Osteocyte (in vitro differentiated cells): ENCODE measurements around the gene LEMD1. TPM values are rescaled to one million over a fixed set of nuclear protein-coding genes. Genes with fewer than 3 reads are reported as not detected.

Source experiments
- DNase-seq: peaks from one replicate; pipeline ENCODE4 v3.0.0; 2021; ENCODE audit warnings: mixed read lengths; ENCODE audit not compliant: unreplicated experiment; ENCODE audit errors: extremely low spot score
- H3K27ac Mint-ChIP-seq: one replicate; pipeline ENCODE4 v1.8.0; 2021; ENCODE audit warnings: mild to moderate bottlenecking, mixed read lengths; ENCODE audit not compliant: unreplicated experiment
- H3K27me3 Mint-ChIP-seq: one replicate; pipeline ENCODE4 v1.8.0; 2021; ENCODE audit warnings: mixed read lengths; ENCODE audit not compliant: unreplicated experiment
- H3K36me3 Mint-ChIP-seq: one replicate; pipeline ENCODE4 v1.8.0; 2021; ENCODE audit warnings: mixed read lengths; ENCODE audit not compliant: unreplicated experiment
- H3K4me1 Mint-ChIP-seq: one replicate; pipeline ENCODE4 v1.8.0; 2021; ENCODE audit warnings: mixed read lengths; ENCODE audit not compliant: unreplicated experiment
- H3K4me3 Mint-ChIP-seq: one replicate; pipeline ENCODE4 v1.8.0; 2021; ENCODE audit warnings: mild to moderate bottlenecking, moderate library complexity, mixed read lengths; ENCODE audit not compliant: unreplicated experiment
- H3K9me3 Mint-ChIP-seq: one replicate; pipeline ENCODE4 v1.8.0; 2021; ENCODE audit warnings: mixed read lengths; ENCODE audit not compliant: unreplicated experiment
- CTCF ChIP-seq: fragments of 200-600 bp; sonication (generic); IDR thresholded peaks from 2 replicates; pipeline ENCODE4 v1.5.0; 2021; ENCODE audit warnings: antibody characterized with exemption, mild to moderate bottlenecking, moderate library complexity
- total RNA-seq: library from RNA; stranded (reverse); gene quantifications from 2 replicates; pipeline ENCODE4 v1.2.1, GENCODE V29; 2021

Gene LEMD1
- total RNA-seq, 1 donor from 2014 or later = not detected

- Mint-ChIP-seq H3K4me3 (no peak overlapping the region), H3K9me3 (no peaks in the 10 kb centered on the region), H3K36me3 (no peaks in the 10 kb centered on the region), H3K27ac (no peak overlapping the region), H3K4me1 (peaks cover 2% of the 10 kb centered on the region), H3K27me3 (peaks cover 52% of the 10 kb centered on the region)
- TF ChIP-seq CTCF = no peak
- no peak for DNase-seq
Measured at GRCh38 chr1:205446828-205447227, 25.0 kb upstream of the LEMD1 start.

GRCh38 chr1:205445646-205445935 lies 23.7 kb upstream of the LEMD1 start:
- peaks cover 6% of the 10 kb centered on the region for H3K4me1 Mint-ChIP-seq
- no peaks in the 10 kb centered on the region for H3K36me3 Mint-ChIP-seq
- DNase-seq = no peak
- no peak overlapping the region for H3K27ac Mint-ChIP-seq
- no peak overlapping the region for H3K4me3 Mint-ChIP-seq
- peaks cover 52% of the 10 kb centered on the region for H3K27me3 Mint-ChIP-seq
- no peaks in the 10 kb centered on the region for H3K9me3 Mint-ChIP-seq
- no peak for TF ChIP-seq CTCF

- peaks cover 52% of the 10 kb centered on the region for H3K27me3 Mint-ChIP-seq
- H3K9me3 Mint-ChIP-seq = no peaks in the 10 kb centered on the region
- H3K36me3 Mint-ChIP-seq = no peaks in the 10 kb centered on the region
- no peak for TF ChIP-seq CTCF
- peaks cover 7% of the 10 kb centered on the region for H3K4me1 Mint-ChIP-seq
- no peak overlapping the region for H3K4me3 Mint-ChIP-seq
- no peak overlapping the region for H3K27ac Mint-ChIP-seq
- no peak for DNase-seq
Measured at GRCh38 chr1:205444931-205445645, 23.2 kb upstream of the LEMD1 start.

- peaks cover 52% of the 10 kb centered on the region for H3K27me3 Mint-ChIP-seq
- no peaks in the 10 kb centered on the region for H3K9me3 Mint-ChIP-seq
- no peak overlapping the region for H3K27ac Mint-ChIP-seq
- H3K4me3 Mint-ChIP-seq = no peak overlapping the region
- peaks cover 7% of the 10 kb centered on the region for H3K4me1 Mint-ChIP-seq
- no peaks in the 10 kb centered on the region for H3K36me3 Mint-ChIP-seq
- no peak for DNase-seq
- TF ChIP-seq CTCF = no peak
Measured at GRCh38 chr1:205444300-205444930, 22.6 kb upstream of the LEMD1 start.

- no peak overlapping the region for H3K27ac Mint-ChIP-seq
- no peak for DNase-seq
- H3K4me1 Mint-ChIP-seq = peaks cover 10% of the 10 kb centered on the region
- H3K36me3 Mint-ChIP-seq = no peaks in the 10 kb centered on the region
- no peaks in the 10 kb centered on the region for H3K9me3 Mint-ChIP-seq
- no peak for TF ChIP-seq CTCF
- no peak overlapping the region for H3K4me3 Mint-ChIP-seq
- H3K27me3 Mint-ChIP-seq = peaks cover 52% of the 10 kb centered on the region
Measured at GRCh38 chr1:205443585-205444299, 21.9 kb upstream of the LEMD1 start.
